Activated CD8-positive, alpha-beta T cell treated with anti-CD3 and anti-CD28 coated beads for 36 hours (primary cell): ENCODE results near the gene ADAMTSL5. TPM values are rescaled to one million over a fixed set of nuclear protein-coding genes. Genes with fewer than 3 reads are reported as not detected.

ENCODE experiments used
- ATAC-seq: fragments of 200-7000 bp; cut with Tn5 transposase; one replicate; pipeline ENCODE4 v1.10.0; 2021; ENCODE audit warnings: mild to moderate bottlenecking, moderate library complexity
- CTCF ChIA-PET: fragments of 350-600 bp; sonication (Branson Sonifier 250); formaldehyde crosslinking; loops from one replicate; lab custom pipeline; 2021; ENCODE audit warnings: antibody characterized with exemption; lab: Charles Lee
- POLR2A ChIA-PET: fragments of 350-600 bp; sonication (Branson Sonifier 250); formaldehyde crosslinking; loops from one replicate; lab custom pipeline; 2021; ENCODE audit warnings: antibody characterized with exemption; lab: Charles Lee
- DNase-seq: peaks from one replicate; pipeline ENCODE4 v3.0.0-alpha.2; 2020
- H3K27ac Mint-ChIP-seq: one replicate; pipeline ENCODE4 v1.8.0; 2021; ENCODE audit warnings: mild to moderate bottlenecking, mixed read lengths
- H3K27me3 Mint-ChIP-seq: one replicate; pipeline ENCODE4 v1.8.0; 2021; ENCODE audit warnings: mixed read lengths
- H3K36me3 Mint-ChIP-seq: one replicate; pipeline ENCODE4 v1.8.0; 2021; ENCODE audit warnings: low read depth, mixed read lengths
- H3K4me1 Mint-ChIP-seq: one replicate; pipeline ENCODE4 v1.8.0; 2021; ENCODE audit warnings: low read depth, mixed read lengths
- H3K4me3 Mint-ChIP-seq: one replicate; pipeline ENCODE4 v1.8.0; 2021; ENCODE audit warnings: mild to moderate bottlenecking, moderate library complexity, mixed read lengths
- H3K9me3 Mint-ChIP-seq: one replicate; pipeline ENCODE4 v1.8.0; 2021; ENCODE audit warnings: mixed read lengths
- CTCF ChIP-seq: fragments of 200-600 bp; IDR thresholded peaks from one replicate; pipeline ENCODE4 v1.8.0; 2022; ENCODE audit warnings: antibody characterized with exemption, mild to moderate bottlenecking
- intact Hi-C: fragments of 100-400 bp; cut with micrococcal nuclease; formaldehyde crosslinking; loops from one replicate; pipeline ENCODE4 v1.10.0; 2022
- total RNA-seq, 2 experiments: library from RNA; stranded (reverse); gene quantifications; one replicate each; pipeline ENCODE4 v1.2.3, GENCODE V29; 2021

The ADAMTSL5 gene
- total RNA-seq, 2 experiments from 2014 or later: 1.3 TPM

GRCh38 chr19:1507192-1507660 lies 5.6 kb downstream of the ADAMTSL5 start:
- H3K27ac Mint-ChIP-seq: no peak overlapping the region
- no peak for DNase-seq
- H3K4me3 Mint-ChIP-seq: no peak overlapping the region
- ChIA-PET POLR2A (no interaction called here), CTCF (no interaction called here)
- intact Hi-C loops: no loop called here
- ATAC-seq: no peak
- H3K27me3 Mint-ChIP-seq: peaks cover 27% of the 10 kb centered on the region
- no peaks in the 10 kb centered on the region for H3K9me3 Mint-ChIP-seq
- no peaks in the 10 kb centered on the region for H3K36me3 Mint-ChIP-seq
- no peak for TF ChIP-seq CTCF
- peaks cover 20% of the 10 kb centered on the region for H3K4me1 Mint-ChIP-seq

DNA sequence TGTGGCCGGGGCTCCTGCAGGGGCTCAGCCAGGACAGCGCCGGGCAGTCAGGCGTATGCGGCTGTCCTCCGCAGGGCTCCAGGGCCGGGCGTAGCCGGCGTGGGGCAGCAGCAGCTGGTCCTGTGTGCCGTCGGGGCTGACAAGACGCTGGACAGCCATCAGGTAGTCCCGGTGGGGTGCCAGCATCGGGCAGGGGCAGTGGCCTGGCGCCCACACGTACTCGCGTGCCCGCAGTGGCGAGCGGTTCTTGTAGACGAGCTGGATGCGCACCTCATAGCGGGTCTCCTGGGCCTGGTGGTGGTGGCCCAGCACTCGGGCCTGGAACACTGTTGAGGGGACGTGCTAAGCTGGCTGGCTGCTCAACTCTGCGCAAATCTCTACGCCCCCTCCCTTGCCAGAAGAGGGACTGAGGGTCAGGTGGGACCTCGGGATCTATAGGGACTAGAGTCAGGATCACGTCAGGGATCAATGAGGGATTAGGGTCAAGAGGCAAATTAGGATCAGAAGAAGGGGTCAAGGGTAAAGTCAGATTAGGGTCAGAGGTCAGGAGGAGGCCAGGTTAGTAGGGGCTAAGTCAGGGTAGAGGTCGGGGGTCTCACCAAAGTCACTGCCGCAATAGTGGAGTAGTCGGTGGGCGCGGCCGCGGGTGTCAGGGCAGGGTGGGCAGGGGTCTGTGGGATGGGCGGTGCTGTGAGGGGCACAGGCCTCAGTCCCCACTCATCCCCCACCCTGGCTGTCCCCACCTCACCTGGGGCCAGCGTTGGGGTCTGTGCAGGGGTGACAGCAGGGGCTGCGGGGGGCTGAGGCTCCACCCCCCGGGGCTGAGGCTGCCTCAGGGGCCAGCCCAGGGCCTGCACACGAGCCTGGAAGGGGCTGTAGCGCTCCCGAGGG lies 6.6 kb downstream of the ADAMTSL5 start:
- peaks cover 17% of the 10 kb centered on the region for H3K4me1 Mint-ChIP-seq
- H3K9me3 Mint-ChIP-seq: no peaks in the 10 kb centered on the region
- no peak for TF ChIP-seq CTCF
- H3K27me3 Mint-ChIP-seq: peaks cover 27% of the 10 kb centered on the region
- ATAC-seq: no peak
- H3K27ac Mint-ChIP-seq: no peak overlapping the region
- intact Hi-C loops: no loop called here
- H3K4me3 Mint-ChIP-seq: no peak overlapping the region
- CTCF ChIA-PET: no interaction called here
- no peaks in the 10 kb centered on the region for H3K36me3 Mint-ChIP-seq
- POLR2A ChIA-PET: no interaction called here
- no peak for DNase-seq

DNA sequence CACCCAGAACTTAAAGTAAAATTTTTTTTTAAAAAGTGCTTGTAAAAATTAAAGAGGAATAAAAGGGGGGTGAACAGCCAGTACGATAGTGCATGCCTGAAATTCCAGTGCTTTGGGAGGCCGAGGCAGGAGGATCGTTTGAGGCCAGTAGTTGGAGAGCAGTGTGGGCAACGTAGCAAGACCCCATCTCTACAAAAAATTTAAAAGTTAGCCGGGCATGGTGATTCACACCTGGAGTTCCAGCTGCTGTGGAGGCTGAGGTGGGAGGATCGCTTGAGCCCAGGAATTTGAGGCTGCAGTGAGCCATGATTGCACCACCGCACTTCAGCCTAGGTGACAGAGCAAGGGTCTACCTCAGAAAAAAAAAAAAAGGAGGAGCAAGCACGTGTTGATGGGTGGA lies 7.8 kb downstream of the ADAMTSL5 start:
- intact Hi-C loops: no loop called here
- no peaks in the 10 kb centered on the region for H3K36me3 Mint-ChIP-seq
- ChIA-PET CTCF (no interaction called here), POLR2A (no interaction called here)
- DNase-seq (no peak), ATAC-seq (no peak)
- no peak overlapping the region for H3K4me3 Mint-ChIP-seq
- H3K27me3 Mint-ChIP-seq: peaks cover 23% of the 10 kb centered on the region
- H3K4me1 Mint-ChIP-seq: peaks cover 16% of the 10 kb centered on the region
- H3K27ac Mint-ChIP-seq: no peak overlapping the region
- H3K9me3 Mint-ChIP-seq: no peaks in the 10 kb centered on the region
- no peak for TF ChIP-seq CTCF

- Mint-ChIP-seq H3K4me1 (peaks cover 13% of the 10 kb centered on the region), H3K4me3 (no peak overlapping the region), H3K27me3 (peaks cover 20% of the 10 kb centered on the region), H3K36me3 (no peaks in the 10 kb centered on the region), H3K9me3 (no peaks in the 10 kb centered on the region), H3K27ac (no peak overlapping the region)
- DNase-seq (no peak), ATAC-seq (no peak)
- TF ChIP-seq CTCF: no peak
- CTCF ChIA-PET: interaction anchor here (0.6 kb wide), 1 partner anchor 76 kb away, joined by 3 read pairs; no protein-coding TSS in a partner anchor
- intact Hi-C loops: no loop called here
- POLR2A ChIA-PET: no interaction called here
Observed at GRCh38 chr19:1503925-1504773, 8.7 kb downstream of the ADAMTSL5 start.
